GM18517 (cell line): ENCODE results near the gene FMOD.

Source experiments
- ATAC-seq: cut with Tn5 transposase; IDR thresholded peaks from one replicate; pipeline ENCODE4 v1.9.1; 2021; ENCODE audit warnings: mild to moderate bottlenecking, moderate library complexity; ENCODE audit not compliant: unreplicated experiment

FMOD gene

GRCh38 chr1:203307641-203308126 lies 43.2 kb downstream of the FMOD start:
- no peak for ATAC-seq

GRCh38 chr1:203306965-203307541 lies 43.9 kb downstream of the FMOD start:
- ATAC-seq = no peak

DNA sequence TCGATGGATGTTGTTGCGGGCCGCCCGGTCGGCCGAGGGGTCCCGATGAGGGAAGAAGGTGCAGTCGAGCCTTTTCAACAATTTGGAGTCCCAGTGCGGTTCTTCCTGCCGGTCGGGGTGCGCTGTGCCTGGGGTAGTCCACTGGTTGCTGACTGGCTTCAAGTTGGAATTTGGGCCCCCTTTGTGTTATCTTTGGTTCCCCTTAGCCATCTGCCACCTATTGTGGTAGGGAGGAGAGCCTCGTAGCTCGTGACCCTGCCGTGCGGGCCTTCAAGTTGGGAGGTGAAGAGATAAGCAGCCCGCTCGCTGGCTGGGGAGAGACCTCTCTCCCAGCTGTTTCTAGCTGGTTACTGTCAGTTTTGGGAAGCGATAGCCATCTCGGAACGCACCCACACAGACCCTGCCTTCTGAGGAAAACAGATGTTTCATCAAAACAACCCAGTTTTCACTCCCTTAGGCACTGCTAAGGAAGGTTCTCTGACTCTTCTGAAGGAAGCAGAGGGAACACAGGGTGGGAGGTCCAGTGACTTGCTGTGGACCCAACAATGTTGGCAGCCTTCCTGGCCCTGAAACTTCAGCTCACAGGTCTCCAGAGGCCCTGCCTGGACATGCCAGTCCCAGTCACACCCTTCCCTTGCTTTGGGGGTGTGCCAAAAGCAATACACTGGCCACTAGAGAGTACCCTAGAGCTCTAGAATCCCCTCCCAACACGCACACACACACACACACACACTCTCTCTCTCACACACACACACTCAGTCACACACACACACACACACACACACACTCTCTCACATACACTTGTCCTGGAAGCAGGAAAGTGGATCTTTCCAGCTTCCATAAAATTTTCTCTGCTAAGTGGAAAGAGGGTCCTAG lies 44.6 kb downstream of the FMOD start:
- ATAC-seq = no peak

DNA sequence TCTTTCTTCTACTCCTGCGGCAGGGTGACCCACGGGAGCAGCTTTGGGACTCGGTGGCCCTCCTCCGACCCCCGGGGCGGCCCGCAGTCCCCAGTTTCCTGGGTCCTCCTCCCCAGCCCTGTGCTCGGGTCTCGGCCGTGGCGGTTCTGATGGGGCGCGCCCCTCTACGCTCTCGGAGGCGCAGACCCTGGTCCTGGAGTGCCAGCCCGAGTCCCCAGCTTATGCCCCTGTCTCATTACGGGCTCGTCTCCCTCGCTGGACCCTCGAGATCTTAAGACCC lies 45.2 kb downstream of the FMOD start:
- ATAC-seq = no peak

- peak; percentile 57 for ATAC-seq
These were observed 45.8 kb downstream of the FMOD start, which contains the start of gene BTG2 for GRCh38 chr1:203304919-203305808. Gene BTG2 (plus strand): TSS chr1:203305519. CDS start chr1:203305607, 88 bp downstream.

DNA sequence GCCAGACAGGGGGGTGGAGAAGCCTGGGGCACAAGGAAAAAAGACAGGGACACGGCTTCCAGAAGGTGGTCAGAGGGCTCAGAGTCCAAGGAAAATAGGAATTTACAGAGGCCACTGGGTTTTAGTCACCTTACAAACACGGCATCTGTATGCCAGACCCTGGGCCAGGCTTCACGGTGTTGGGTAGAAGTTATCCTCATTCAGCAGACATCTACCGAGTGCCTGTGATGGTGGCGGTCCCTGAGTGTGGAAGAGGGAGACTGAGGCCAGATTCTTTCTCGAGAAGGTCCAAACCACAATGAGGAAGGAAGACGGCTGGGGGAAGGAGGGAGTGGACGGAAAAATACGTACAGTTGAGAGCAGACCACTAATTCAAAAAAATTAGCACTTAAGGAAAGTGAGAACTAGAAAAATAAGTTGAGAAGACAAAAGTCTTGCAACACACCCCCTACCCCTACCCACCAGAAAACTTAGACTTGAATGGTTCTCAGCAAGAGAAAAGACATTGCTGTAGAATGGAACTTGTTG lies 46.5 kb downstream of the FMOD start:
- no peak for ATAC-seq

GRCh38 chr1:203302894-203303293 lies 48.0 kb downstream of the FMOD start:
- no peak for ATAC-seq

GRCh38 chr1:203302456-203302855 lies 48.5 kb downstream of the FMOD start:
- ATAC-seq = no peak

DNA sequence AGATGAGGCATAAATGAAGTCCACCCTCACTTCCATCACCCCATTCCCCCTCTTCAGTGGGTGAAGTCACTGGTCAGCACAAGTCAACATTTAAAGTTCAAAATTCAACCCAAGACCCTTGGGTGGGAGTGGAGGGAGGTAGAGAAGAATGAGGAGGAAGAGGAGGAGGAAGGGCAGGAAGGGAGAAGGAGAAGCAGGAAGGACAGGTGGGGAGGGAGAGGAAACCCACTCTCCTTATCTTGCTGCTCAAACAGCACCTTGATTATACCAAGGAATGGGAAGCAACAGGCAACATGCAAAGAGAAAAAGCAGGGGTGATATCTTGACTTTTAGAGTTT lies 49.6 kb downstream of the FMOD start:
- ATAC-seq = no peak

- no peak for ATAC-seq
These were observed 50.2 kb downstream of the FMOD start for GRCh38 chr1:203300441-203301330.

- ATAC-seq = peak; percentile 48
These were observed 51.0 kb downstream of the FMOD start for GRCh38 chr1:203299719-203300429.

DNA sequence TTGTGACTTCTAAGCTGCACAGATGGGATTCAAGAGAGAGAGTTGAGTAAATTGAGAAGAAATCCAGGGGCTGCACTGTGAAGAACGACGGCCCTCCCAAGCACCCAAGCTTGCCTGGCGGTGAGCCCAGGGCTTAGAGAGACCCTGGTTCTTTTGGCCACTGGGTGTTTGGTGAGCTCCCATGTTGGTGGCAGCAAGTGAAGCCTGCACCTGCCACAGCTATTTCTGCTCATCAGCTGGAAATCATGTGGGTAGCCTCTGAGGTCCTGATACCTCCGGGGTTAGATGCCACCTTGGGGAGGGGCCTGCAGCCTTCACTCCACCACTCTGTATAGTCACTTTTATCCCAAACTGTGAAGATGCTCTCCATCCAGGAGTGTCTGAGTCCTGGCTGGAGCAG lies 51.8 kb downstream of the FMOD start:
- ATAC-seq = no peak

DNA sequence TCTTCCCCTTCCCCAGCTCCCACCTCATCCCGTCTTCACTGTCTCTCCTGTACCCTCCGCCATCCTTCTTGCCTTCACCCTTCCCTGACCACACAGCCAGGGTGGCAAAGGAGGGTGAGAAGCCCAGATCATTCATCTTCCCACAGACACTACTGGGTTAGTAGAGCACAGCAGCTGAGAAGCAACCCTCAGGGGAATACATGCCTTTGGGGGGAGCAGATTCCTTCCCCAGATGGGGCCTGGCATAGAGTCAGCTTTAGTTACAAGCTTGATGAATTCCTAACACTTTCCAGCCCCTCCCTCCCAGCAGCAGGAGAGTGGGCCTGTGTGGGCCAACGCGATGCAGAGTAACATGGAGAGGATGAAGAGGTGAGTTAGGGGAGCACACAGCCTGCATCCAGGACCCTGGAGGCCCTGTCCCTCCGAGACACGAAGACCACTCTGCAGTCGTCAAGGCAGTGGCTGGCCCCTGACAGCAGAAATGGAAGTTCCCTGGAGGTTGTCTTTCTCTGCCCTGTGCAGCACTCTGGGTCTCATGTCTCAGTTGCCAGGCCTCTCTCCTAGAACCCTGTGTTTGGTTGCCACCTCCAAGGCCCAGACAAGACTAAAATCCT lies 54.4 kb downstream of the FMOD start:
- ATAC-seq = no peak

DNA sequence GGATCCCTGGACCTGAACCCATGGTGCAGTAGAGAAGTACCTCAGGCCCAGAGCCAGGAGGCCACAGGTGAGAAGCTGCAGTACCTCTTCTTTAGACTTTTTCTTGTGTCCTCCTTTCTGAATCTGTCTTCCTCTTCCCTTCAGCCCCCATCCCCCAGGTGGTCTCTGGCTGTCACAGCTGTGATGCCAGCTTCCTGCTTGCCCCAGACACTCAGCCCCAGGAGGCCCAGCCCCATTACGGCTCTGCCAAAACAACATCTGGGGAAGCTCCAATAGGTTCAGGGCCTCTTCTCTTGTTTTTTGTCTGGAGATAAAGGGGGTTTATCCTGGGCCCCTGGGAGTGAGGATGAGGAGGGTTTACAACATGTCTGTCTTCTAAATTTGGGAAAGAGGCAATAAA lies 55.1 kb downstream of the FMOD start:
- ATAC-seq = no peak

DNA sequence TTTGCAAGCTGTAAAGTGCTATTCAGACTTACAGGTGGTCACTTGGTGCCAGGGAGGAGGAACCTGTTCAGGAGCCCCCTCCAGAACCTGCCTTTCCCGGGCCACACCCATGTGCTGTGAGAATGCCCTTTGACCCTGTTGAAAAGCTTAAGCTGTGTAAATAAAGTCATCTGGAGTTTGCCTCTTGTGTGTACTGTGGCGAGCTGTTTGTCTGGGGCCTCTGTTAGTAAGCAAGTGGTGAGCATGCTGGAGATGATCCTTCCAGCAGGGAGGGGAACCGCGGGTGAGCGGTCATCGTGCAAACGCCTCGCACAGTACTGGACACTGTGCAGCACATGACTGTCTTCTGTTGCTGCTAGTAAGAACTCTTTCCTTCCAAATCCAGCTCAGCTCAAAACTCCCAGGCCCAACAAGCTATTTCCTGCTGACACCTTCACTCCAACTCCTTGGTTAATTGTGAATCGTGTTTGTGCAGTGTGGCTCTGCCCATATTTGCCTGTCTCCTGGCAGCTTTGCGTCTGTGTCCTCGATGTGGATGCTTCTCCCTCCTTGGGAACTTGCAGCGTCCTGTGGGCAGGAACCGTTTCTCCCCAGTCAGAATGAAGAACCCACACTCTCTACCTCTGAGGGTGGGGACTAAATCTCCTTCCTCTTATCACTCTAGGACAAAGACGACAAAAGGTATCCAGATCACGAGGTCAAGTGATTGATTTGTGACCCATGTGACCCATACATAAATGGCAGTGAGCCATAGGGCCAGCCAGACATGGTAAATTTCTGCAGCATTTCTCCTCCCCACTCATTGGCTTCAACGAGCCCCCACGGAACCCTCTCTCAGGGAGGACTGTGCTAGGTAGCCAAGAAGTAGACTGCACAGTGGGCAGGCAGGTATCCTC lies 59.5 kb downstream of the FMOD start:
- no peak for ATAC-seq
